Limb (tissue), 2 donors: ENCODE results near the gene LSM4.

Experiments used
- DNase-seq, 2 donors: peaks; one replicate each; pipeline ENCODE4 v3.0.0-alpha.2; 2016; ENCODE audit errors: extremely low spot score in 2 of 2

Gene LSM4

DNA sequence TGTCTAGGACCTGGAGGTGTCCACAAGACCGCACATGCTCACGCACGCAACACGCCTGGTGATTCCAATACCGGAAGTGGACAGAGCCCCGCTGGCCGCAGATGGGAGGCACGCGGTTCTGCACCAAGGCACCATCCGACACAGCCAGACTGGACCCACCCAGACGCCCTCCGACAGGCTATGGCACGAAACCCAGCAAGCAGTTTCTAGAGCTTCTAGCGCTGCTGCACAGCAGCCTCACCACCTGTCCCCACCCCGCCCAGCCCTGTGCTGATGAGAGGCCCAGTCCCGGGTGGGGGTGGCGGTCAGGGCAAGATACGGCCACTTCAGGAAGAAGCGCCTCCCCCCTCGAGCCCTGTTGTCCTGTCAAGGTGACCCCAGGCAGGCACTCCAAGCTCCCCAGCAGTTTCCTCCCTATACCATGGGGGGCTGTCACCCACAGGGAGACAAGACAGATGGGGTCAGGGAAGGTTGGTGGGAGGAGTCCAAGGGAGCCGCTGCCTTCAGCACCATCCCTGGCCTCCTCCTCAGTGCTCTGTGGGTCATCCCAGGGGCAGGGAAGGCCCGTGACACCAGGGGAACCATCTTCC lies 11.3 kb downstream of the LSM4 start:
- no peak for DNase-seq

DNA sequence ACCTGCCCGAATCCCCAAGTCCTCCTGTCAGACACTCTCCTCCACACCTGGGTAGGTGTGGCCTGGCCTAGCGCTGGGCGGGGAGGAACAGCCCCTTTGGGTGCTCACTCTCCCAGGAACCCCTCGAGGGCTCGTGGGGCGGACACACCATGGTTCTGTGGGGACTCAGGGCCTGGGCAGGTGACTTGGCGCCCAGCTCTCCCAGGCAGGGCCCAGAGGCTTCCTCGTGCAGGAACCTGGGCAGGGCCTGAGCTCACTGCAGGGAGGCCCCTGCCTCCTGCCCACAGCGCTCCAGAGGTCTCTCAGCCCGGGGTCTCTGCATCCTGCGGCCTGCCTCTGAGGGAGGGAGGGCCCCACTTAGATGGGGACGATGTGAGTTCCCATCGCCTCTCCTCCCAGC lies 11.9 kb downstream of the LSM4 start:
- no peak for DNase-seq

DNA sequence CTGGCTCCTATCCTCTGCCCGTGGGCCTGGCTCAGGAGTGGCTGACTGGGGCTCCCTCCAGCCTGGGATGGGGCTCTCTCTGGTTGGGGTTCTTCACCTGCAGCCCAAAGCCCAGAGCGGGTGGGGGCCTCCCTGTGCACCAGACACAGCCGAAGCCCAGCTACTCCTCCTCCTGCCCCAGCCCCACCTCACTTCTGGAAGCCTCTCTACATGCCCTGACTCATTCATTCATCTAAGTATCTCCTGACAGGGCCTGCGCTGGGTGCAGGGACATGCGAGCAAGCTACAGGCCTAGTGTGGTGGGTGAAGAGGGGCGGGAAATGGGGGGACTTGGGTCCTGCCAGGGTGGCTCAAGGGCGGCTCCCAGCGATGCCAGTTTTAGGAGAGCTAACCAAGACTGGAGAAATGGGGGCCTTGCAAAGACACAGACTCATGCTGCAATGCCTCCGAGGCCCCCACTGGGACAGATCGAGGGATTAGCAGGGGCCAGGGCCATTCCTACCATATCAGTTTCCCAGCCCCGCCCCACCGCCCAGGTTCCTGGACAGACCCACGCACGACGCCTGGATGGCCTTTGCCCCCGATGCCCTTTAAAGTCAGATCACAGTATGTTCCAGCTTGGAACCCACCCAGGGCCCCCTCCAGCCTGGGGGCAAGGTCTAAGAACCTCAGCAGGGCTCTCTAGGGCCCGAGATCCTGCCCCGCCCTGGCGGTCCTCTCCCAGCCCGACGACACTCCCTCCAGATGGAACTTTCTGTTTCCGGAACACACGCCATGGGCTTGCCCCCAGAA lies 12.6 kb downstream of the LSM4 start:
- DNase-seq = no peak

DNA sequence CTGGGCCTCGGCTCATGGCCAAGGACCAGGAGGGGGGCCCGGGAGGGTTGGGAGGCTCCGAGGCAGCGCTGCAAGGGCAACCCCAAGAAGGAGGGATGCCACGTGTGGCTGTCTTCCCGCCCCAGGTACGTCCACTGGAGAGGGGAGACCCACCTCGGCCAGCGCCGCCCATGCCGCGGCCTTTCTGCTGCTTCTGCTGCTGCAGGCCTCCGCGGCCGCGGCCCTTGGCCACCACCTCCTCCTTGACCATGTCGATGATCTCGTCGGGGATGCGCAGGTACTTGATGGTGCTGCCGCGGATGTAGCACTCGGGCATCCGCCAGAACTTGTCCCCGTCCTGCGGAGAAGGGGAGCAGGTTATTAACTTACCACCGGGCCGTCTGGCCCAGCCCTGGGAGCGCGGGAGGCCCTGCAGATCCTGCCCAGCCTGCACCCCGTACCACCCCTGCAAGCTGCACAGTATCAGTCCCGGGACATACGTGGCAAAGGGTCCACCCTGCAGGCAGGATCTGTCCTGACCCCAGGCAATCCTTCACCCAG lies 13.3 kb downstream of the LSM4 start:
- no peak for DNase-seq

- no peak for DNase-seq
Measured at GRCh38 chr19:18308948-18309325, 13.9 kb downstream of the LSM4 start.

GRCh38 chr19:18308051-18308947 lies 14.6 kb downstream of the LSM4 start:
- DNase-seq = no peak

DNA sequence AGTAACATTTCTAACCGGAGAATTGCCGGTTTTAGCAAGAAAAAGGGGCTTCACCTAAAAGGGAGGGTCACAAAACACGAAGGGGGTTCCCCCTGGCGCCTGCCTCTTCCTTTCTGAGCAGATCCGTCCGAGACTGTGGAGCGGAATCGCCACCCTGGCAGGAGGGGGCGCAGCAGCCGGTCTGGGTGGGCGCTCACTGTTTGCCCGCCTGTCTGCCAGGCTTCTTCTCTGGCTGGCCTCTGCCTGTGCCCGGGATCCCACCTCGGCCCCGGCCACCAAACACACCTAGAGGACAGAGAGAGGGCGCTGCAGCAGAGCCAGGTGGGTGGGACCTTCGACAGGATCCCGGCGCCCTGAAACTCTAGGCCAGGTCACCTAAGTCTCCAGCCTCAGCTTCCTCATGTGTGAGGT lies 15.6 kb downstream of the LSM4 start:
- no peak for DNase-seq

DNA sequence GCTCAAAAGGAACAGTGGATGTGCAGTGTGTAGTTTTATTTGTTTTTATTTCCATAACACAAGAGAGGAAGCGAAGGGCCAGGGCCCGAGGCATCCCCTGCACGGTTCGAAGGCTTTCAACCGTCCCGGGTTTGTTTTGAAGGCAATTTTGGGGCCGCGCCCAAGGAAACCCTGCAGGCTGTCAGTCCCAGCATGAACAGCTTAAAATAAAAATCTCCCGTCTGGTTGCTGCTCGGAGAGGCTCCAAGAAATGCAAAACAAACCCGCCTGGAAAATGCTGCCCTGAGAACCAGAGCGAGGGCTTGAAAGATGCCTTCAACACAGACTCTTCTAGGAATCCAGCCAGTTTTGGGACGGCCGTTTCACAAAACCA lies 16.0 kb downstream of the LSM4 start:
- DNase-seq = peak in 1 of 2 donors; percentile 42

DNA sequence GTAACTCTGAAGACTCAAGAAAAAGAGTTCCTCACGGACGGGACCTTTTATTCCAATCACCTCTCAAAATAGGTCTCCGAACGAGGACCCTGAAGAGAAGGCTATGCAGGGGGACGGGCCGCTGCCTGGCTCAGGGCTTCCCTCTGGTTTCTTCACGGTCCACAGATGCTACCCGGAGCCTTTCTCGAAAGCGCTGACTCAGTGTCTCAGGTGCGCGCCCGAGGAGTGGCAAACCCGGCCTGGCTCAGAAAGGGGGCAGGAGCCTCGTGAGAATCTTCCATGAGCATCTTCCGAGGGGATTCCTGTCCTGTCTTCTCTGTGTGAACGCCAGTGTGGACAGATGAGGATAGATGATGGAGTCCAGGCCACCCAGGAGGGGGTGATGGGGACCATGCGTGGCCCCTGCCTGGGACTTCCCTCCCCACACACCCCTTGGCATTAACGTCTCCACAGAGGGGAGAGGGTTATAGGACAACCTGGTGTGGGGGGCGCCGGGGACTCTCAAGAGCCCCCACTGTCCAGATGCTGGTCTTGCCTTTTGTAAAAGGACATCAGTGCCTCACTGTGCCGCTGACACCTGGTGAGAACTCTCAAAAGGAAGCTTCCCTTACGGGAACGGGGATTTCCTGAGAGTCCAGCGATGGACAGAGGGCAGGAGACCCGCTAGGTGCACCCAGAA lies 16.5 kb downstream of the LSM4 start:
- DNase-seq = no peak

- peak in 1 of 2 donors; percentile 78 for DNase-seq
Measured at GRCh38 chr19:18304458-18305310, 18.2 kb downstream of the LSM4 start.

DNA sequence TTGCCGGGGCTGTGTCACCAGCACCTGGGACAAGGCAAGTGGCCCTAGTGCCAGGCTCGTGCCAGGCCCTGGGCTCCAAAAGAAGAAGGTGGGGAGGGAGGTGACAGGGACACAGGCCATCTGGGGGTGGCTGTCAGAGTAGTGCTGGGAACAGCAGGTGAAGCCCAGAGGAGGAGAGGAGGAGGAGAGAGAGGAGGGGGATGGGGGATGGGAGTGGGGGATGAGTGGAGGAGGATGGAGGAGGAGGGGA lies 18.7 kb downstream of the LSM4 start:
- no peak for DNase-seq

DNA sequence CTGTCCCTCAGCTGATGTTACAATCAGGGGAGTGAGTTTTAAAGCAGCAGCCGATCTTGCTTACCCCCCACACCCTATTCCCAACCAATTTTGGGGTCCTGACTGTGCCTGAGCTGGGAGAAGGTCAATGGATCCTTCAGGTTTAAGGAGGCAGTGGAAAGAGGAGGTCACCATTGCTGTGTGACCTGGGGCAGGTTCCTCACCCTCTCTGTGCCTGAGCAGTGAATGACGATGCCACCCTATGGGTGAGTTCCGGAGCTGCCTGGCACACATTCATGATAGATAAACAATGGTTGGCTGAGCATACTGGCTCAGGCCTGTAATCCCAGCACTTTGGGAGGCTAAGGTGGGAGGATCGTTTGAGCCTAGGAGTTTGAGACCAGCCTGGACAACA lies 21.2 kb downstream of the LSM4 start:
- no peak for DNase-seq

DNA sequence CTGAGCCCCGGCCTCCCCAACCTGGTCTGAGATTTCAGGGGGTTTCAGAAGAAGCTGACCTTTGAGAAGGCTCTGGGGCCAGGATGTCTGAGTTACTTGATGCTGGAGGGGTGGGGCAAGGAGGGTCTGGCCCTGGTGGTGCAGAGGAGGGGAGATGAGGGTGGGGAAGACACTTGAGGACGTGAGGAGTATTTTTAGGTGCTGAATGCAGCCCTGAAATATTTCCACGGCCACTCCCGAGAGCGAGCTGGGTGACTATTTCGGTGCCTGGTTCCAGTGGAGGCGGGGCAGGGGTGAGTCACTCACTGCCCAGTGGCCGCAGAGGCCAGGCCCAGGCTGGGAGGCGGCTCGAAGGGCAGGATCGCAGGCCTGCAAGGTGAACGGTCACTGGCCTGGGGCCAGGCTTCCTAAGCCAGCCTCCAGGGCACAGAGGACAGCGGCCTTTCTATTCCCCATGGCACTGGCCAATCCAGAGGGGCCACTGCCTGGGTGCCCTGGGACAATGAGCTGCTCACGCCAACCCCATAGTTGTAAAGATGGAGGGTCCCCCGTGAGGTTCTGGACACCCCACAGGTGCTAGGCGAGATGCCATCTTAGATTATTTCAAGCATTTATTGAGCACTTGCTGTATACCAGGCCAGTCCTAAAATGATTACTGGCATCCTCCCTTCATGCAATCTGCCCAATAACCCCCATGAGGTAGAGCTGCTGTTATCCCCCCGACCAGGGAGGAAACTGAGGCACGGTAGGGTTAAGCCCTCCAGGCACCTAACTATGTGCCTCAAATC lies 21.8 kb downstream of the LSM4 start:
- DNase-seq = peak in 1 of 2 donors; percentile 42

- DNase-seq = no peak
Measured at GRCh38 chr19:18299654-18300053, 23.2 kb downstream of the LSM4 start.

DNA sequence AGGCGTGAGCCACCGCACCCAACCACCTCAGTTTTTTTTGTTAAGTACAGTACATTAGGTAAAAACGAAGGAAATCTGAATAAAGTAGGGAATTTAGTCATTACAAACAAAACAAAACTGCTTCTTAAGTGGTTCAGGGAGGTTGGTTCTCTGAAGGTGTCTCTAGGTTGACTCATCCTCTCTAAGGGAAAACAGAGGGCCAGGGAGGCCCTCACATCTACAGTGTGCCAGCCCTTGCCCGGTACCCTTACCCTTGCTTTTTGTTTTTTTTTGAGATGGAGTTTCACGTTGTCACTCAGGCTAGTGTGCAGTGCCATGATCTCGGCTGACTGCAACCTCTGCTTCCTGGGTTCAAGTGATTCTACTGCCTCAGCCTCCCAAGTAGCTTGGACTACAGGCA lies 24.3 kb downstream of the LSM4 start:
- no peak for DNase-seq

GRCh38 chr19:18297308-18297707 lies 25.6 kb downstream of the LSM4 start:
- no peak for DNase-seq

DNA sequence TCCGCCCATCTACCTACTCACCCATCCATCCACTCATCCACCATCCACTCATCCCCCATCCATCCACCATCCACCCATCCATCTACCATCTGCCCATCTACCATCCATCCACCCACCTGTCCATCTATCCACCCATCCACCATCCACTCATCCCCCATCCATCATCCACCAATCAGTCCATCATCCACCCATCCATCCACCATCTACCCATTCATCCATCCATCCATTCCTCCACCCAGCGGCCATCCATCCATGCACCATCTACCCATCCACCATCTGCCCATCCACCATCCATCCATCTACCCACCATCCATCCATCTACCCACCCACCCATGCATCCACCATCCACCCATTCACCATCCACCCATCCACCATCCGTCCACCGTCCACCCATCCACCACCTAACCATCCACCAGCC lies 27.8 kb downstream of the LSM4 start:
- DNase-seq = no peak

DNA sequence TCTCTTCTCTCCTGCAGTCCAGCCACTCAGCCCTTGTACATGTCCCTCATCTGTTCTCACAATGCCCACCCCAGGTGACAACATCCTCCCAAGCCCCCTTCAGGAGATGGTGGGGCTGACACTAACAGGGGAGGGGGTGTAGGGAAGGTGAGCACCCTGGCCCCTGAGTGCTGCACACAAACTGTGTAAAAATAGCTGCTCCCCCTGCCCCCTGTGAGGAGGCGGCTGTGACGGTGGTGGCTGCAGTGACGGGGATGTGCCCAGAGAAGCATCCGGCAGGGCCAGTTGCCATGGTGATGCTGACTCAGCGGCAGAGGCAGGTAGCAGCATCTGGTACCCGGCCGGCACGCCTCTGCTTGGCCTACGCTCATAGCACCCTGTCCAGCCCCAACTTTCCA lies 28.4 kb downstream of the LSM4 start:
- DNase-seq = peak in 1 of 2 donors; percentile 60

DNA sequence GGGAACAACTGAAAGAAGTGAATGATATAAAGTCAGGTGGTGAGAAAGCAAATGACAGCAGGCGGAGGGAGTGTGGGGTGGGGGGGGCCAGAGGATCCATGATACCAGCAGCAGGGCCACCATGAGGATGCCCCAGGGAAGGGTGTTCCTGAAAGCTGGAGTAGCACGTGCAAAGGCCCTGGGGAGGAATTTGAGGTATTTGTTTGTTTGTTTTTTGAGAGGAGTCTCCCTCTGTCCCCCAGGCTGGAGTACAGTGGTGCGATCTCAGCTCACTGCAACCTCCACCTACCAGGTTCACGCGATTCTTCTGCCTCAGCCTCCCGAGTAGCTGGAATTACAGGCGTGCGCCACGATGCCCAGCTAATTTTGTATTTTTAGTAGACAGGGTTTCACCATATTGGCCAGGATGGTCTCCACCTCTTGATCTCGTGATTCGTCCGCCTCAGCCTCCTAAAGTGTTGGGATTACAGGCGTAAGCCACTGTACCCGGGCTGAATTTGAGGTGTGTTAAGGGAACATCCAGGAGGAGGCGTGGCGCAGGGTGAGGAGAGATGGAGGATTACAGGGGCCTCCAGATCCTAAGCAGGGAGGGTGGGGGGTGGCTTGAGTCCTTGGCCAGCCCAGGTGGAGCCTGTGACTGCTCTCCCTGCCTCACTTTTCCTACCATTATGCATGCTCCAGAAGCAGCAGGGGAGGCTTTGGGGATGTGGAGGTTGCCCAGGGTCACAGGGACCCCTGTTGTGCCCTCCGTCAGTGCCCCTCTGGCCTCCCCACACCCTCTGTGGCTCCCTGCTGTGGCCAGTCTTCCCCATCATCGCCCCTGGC lies 29.0 kb downstream of the LSM4 start:
- DNase-seq = peak in 1 of 2 donors; percentile 34
